Measurements from ENCODE around the gene DNPEP. TPM values are rescaled to one million over a fixed set of nuclear protein-coding genes. Genes with fewer than 3 reads are reported as not detected.

Gene DNPEP
- total RNA-seq, 1 donor from 2014 or later, result 19.8 TPM

GRCh38 chr2:219323434-219323833 is 64.3 kb downstream of the DNPEP start:
- no peak overlapping the region for H3K27ac Mint-ChIP-seq (ENCODE audit: unreplicated experiment)
- H3K4me1 Mint-ChIP-seq (ENCODE audit: low read depth, unreplicated experiment), result no peaks in the 10 kb centered on the region
- no peak for DNase-seq
- H3K4me3 Mint-ChIP-seq (ENCODE audit: unreplicated experiment), result no peak overlapping the region
- no peaks in the 10 kb centered on the region for H3K36me3 Mint-ChIP-seq (ENCODE audit: unreplicated experiment)
- TF ChIP-seq CTCF (IDR thresholded peaks at IDR 0.05; ENCODE audit: partially characterized antibody, unreplicated experiment), result no peak
- peaks cover 2% of the 10 kb centered on the region for H3K9me3 Mint-ChIP-seq (ENCODE audit: unreplicated experiment)
- peaks cover 7% of the 10 kb centered on the region for H3K27me3 Mint-ChIP-seq (ENCODE audit: unreplicated experiment)

Other genes with a start within 250 kb of the DNPEP start
- gene NHEJ1, start 227.1 kb downstream of the DNPEP start, total RNA-seq (ENCODE audit: unreplicated experiment), result 24.8 TPM
- gene SLC23A3, start 217.9 kb downstream of the DNPEP start, total RNA-seq (ENCODE audit: unreplicated experiment), result 1.1 TPM
- gene CNPPD1, start 211.0 kb downstream of the DNPEP start, total RNA-seq (ENCODE audit: unreplicated experiment), result 61.5 TPM
- 167 TPM for gene RETREG2, start 209.6 kb downstream of the DNPEP start, total RNA-seq (ENCODE audit: unreplicated experiment)
- 49.5 TPM for gene ZFAND2B, start 181.1 kb downstream of the DNPEP start, total RNA-seq (ENCODE audit: unreplicated experiment)
- 49.4 TPM for gene ABCB6, start 169.0 kb downstream of the DNPEP start, total RNA-seq (ENCODE audit: unreplicated experiment)
- gene ATG9A, start 158.3 kb downstream of the DNPEP start, total RNA-seq (ENCODE audit: unreplicated experiment), result 80.4 TPM
- gene ANKZF1, start 158.1 kb downstream of the DNPEP start, total RNA-seq (ENCODE audit: unreplicated experiment), result 95.8 TPM
- 6.2 TPM for gene GLB1L, start 142.5 kb downstream of the DNPEP start, total RNA-seq (ENCODE audit: unreplicated experiment)
- gene STK16, start 142.4 kb downstream of the DNPEP start, total RNA-seq (ENCODE audit: unreplicated experiment), result 32.2 TPM
- gene TUBA4B, start 134.7 kb downstream of the DNPEP start, total RNA-seq (ENCODE audit: unreplicated experiment), result not detected
- gene TUBA4A, start 134.0 kb downstream of the DNPEP start, total RNA-seq (ENCODE audit: unreplicated experiment), result 27.5 TPM
- gene DNAJB2, start 108.5 kb downstream of the DNPEP start, total RNA-seq (ENCODE audit: unreplicated experiment), result 124 TPM
- gene PTPRN, start 78.5 kb downstream of the DNPEP start, total RNA-seq (ENCODE audit: unreplicated experiment), result 104 TPM
- gene RESP18, start 55.2 kb downstream of the DNPEP start, total RNA-seq (ENCODE audit: unreplicated experiment), result not detected
- gene DES, start 30.5 kb upstream of the DNPEP start, total RNA-seq (ENCODE audit: unreplicated experiment), result 1.3 TPM
- gene SPEG, start 46.9 kb upstream of the DNPEP start, total RNA-seq (ENCODE audit: unreplicated experiment), result 92.9 TPM
- 23.2 TPM for gene GMPPA, start 111.0 kb upstream of the DNPEP start, total RNA-seq (ENCODE audit: unreplicated experiment)
- 5.4 TPM for gene ASIC4, start 126.6 kb upstream of the DNPEP start, total RNA-seq (ENCODE audit: unreplicated experiment)
- 31.1 TPM for gene CHPF, start 155.9 kb upstream of the DNPEP start, total RNA-seq (ENCODE audit: unreplicated experiment)
- 40.9 TPM for gene TMEM198, start 156.1 kb upstream of the DNPEP start, total RNA-seq (ENCODE audit: unreplicated experiment)
- 47.9 TPM for gene OBSL1, start 183.6 kb upstream of the DNPEP start, total RNA-seq (ENCODE audit: unreplicated experiment)
- not detected for gene INHA, start 184.4 kb upstream of the DNPEP start, total RNA-seq (ENCODE audit: unreplicated experiment)
- 34.5 TPM for gene STK11IP, start 209.9 kb upstream of the DNPEP start, total RNA-seq (ENCODE audit: unreplicated experiment)
- 24.4 TPM for gene SLC4A3, start 239.7 kb upstream of the DNPEP start, total RNA-seq (ENCODE audit: unreplicated experiment)

Measured in glutamatergic neuron (in vitro differentiated cells).